Right lobe of liver (tissue), 4 donors: ENCODE data around the gene SLC25A38.
"Not testable (repeated sequence)": the region's sequence is repeated elsewhere in the genome, so short reads cannot be mapped to it uniquely, and the experiment has no call there.

Experiments
- POLR2A ChIP-seq: fragments of 450-650 bp; IDR thresholded peaks from one replicate; pipeline ENCODE4 v1.6.1; 2017; ENCODE audit warnings: antibody characterized with exemption, mild to moderate bottlenecking
- TF ChIP-seq, protein P1 (sequence below), 4 donors: fragments of 200-600 bp in 3 of 4; fragments of 450-650 bp in 1 of 4; IDR thresholded peaks; one replicate each; pipeline versions ENCODE4 v1.5.1 to v1.8.0; 2016 to 2022; ENCODE audit warnings: antibody characterized with exemption in 4 of 4, mild to moderate bottlenecking in 2 of 4
- donor health status: DM: no; HTN: no; CAD: no.
- donor health status: DM: no; HTN: no; CAD: no.
- donor health status: DM: no; HTN: yes; CAD: no.

DNA sequence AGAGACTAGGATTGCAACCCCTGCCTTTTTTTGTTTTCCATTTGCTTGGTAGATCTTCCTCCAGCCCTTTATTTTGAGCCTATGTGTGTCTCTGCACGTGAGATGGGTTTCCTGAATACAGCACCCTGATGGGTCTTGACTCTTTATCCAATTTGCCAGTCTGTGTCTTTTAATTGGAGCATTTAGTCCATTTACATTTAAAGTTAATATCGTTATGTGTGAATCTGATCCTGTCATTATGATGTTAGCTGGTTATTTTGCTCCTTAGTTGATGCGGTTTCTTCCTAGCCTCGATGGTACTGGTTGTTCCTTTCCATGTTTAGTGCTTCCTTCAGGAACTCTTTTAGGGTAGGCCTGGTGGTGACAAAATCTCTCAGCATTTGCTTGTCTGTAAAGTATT lies 12.7 kb upstream of the SLC25A38 start:
- TF ChIP-seq, protein P1, sequence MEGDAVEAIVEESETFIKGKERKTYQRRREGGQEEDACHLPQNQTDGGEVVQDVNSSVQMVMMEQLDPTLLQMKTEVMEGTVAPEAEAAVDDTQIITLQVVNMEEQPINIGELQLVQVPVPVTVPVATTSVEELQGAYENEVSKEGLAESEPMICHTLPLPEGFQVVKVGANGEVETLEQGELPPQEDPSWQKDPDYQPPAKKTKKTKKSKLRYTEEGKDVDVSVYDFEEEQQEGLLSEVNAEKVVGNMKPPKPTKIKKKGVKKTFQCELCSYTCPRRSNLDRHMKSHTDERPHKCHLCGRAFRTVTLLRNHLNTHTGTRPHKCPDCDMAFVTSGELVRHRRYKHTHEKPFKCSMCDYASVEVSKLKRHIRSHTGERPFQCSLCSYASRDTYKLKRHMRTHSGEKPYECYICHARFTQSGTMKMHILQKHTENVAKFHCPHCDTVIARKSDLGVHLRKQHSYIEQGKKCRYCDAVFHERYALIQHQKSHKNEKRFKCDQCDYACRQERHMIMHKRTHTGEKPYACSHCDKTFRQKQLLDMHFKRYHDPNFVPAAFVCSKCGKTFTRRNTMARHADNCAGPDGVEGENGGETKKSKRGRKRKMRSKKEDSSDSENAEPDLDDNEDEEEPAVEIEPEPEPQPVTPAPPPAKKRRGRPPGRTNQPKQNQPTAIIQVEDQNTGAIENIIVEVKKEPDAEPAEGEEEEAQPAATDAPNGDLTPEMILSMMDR (IDR thresholded peaks at IDR 0.05), result not testable (repeated sequence)
- TF ChIP-seq POLR2A, result not testable (repeated sequence)
